NCI-H510A (cell line): ENCODE results near the gene UBE2QL1.

ENCODE experiments used
- DNase-seq: peaks from one replicate; lab custom pipeline; 2025; lab: John Stamatoyannopoulos, UW

The UBE2QL1 gene

GRCh38 chr5:6540111-6540827, 91.6 kb downstream of the UBE2QL1 start:
- no peak for DNase-seq

- DNase-seq, result no peak
Observed at GRCh38 chr5:6541256-6542013, 92.8 kb downstream of the UBE2QL1 start.

- no peak for DNase-seq
Observed at GRCh38 chr5:6542421-6543345, 94.0 kb downstream of the UBE2QL1 start.

GRCh38 chr5:6543346-6543730, 94.7 kb downstream of the UBE2QL1 start:
- no peak for DNase-seq

GRCh38 chr5:6543830-6544560, 95.3 kb downstream of the UBE2QL1 start:
- DNase-seq, result no peak
